PC-9 (cell line): ENCODE results near the gene MIB2. TPM values are rescaled to one million over a fixed set of nuclear protein-coding genes. Genes with fewer than 3 reads are reported as not detected.

ENCODE experiments used
- BruUV-seq: library from RNA; stranded (reverse); fragments of 400-500 nt; replicated peaks from 2 replicates; lab custom pipeline; 2021; lab: Mats Ljungman, UMichigan
- CTCF ChIA-PET: fragments of 300-600 bp; sonication (Branson Sonifier 250); formaldehyde crosslinking; loops from one replicate; lab custom pipeline; 2022; ENCODE audit warnings: antibody characterized with exemption; lab: Charles Lee
- POLR2A ChIA-PET: fragments of 300-600 bp; sonication (Branson Sonifier 250); formaldehyde crosslinking; loops from one replicate; lab custom pipeline; 2022; ENCODE audit warnings: antibody characterized with exemption; ENCODE audit not compliant: unreplicated experiment; lab: Charles Lee
- DNase-seq, 2 experiments: peaks; one replicate each; pipeline versions ENCODE4 v3.0.0 to v3.0.0-alpha.2; 2015 to 2022; ENCODE audit warnings: mixed read lengths in 1 of 2
- H2AFZ ChIP-seq: fragments of 200-600 bp; sonication (generic); 2 replicates; pipeline ENCODE4 v1.8.1; 2017; ENCODE audit warnings: antibody characterized with exemption
- H3F3A ChIP-seq: fragments of 200-600 bp; sonication (generic); 2 replicates; pipeline ENCODE4 v1.8.1; 2017; ENCODE audit warnings: antibody characterized with exemption, mild to moderate bottlenecking, low read depth; ENCODE audit not compliant: insufficient read depth
- H3K27ac ChIP-seq: fragments of 200-600 bp; sonication (generic); 2 replicates; pipeline ENCODE4 v1.6.1; 2016; ENCODE audit warnings: mixed run types
- H3K27me3 ChIP-seq: fragments of 200-600 bp; sonication (generic); 2 replicates; pipeline ENCODE4 v1.6.1; 2016; ENCODE audit warnings: low read depth, mixed run types; ENCODE audit not compliant: insufficient read depth
- H3K36me3 ChIP-seq: fragments of 200-600 bp; sonication (generic); 2 replicates; pipeline ENCODE4 v1.6.1; 2016; ENCODE audit warnings: low read depth, mixed run types
- H3K4me1 ChIP-seq: fragments of 200-600 bp; sonication (generic); replicated peaks from 2 replicates; pipeline ENCODE4 v1.6.1; 2016; ENCODE audit warnings: mixed run types; ENCODE audit not compliant: insufficient read depth
- H3K4me2 ChIP-seq: fragments of 200-600 bp; sonication (generic); 2 replicates; pipeline ENCODE4 v1.6.1; 2017; ENCODE audit warnings: mixed run types
- H3K4me3 ChIP-seq: fragments of 200-600 bp; sonication (generic); 2 replicates; pipeline ENCODE4 v1.6.1; 2016; ENCODE audit warnings: mixed run types
- H3K79me2 ChIP-seq: fragments of 200-600 bp; sonication (generic); 2 replicates; pipeline ENCODE4 v1.6.1; 2017; ENCODE audit warnings: low read depth, mixed run types
- H3K9me2 ChIP-seq: fragments of 200-600 bp; sonication (generic); 2 replicates; pipeline ENCODE4 v1.8.1; 2017; ENCODE audit warnings: mild to moderate bottlenecking; ENCODE audit not compliant: insufficient read depth
- H3K9me3 ChIP-seq: fragments of 200-600 bp; sonication (generic); 2 replicates; pipeline ENCODE4 v1.8.1; 2016; ENCODE audit warnings: low read depth; ENCODE audit not compliant: insufficient read depth
- H4K20me1 ChIP-seq: fragments of 200-600 bp; sonication (generic); 2 replicates; pipeline ENCODE4 v1.8.1; 2017; ENCODE audit not compliant: insufficient read depth
- EZH2 ChIP-seq: fragments of 200-600 bp; sonication (generic); IDR thresholded peaks from 2 replicates; pipeline ENCODE4 v1.8.0; 2017; ENCODE audit warnings: antibody characterized with exemption, low read depth
- intact Hi-C: fragments of 100-400 bp; cut with micrococcal nuclease; formaldehyde crosslinking; loops from one replicate; pipeline ENCODE4 v1.10.0; 2022; ENCODE audit not compliant: unreplicated experiment
- total RNA-seq: library from RNA; stranded (reverse); gene quantifications from 2 replicates; pipeline ENCODE4 v1.2.3, GENCODE V29; 2021
- TF ChIP-seq, protein P1 (sequence below): fragments of 200-600 bp; sonication (generic); conservative IDR thresholded peaks from 2 replicates; pipeline ENCODE4 v1.6.1; 2017; ENCODE audit warnings: mixed run types, antibody characterized with exemption, mild to moderate bottlenecking, moderate library complexity

MIB2 gene
- total RNA-seq, 1 experiment from 2014 or later, result 75.0 TPM

GRCh38 chr1:1599030-1599934 lies 16.0 kb upstream of the MIB2 start:
- peaks cover 11% of the 10 kb centered on the region; the same call in 1 of the 2 replicates for H3F3A ChIP-seq
- H3K4me1 ChIP-seq, result no peaks in the 10 kb centered on the region
- TF ChIP-seq, protein P1, sequence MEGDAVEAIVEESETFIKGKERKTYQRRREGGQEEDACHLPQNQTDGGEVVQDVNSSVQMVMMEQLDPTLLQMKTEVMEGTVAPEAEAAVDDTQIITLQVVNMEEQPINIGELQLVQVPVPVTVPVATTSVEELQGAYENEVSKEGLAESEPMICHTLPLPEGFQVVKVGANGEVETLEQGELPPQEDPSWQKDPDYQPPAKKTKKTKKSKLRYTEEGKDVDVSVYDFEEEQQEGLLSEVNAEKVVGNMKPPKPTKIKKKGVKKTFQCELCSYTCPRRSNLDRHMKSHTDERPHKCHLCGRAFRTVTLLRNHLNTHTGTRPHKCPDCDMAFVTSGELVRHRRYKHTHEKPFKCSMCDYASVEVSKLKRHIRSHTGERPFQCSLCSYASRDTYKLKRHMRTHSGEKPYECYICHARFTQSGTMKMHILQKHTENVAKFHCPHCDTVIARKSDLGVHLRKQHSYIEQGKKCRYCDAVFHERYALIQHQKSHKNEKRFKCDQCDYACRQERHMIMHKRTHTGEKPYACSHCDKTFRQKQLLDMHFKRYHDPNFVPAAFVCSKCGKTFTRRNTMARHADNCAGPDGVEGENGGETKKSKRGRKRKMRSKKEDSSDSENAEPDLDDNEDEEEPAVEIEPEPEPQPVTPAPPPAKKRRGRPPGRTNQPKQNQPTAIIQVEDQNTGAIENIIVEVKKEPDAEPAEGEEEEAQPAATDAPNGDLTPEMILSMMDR, result no peak
- no peak for TF ChIP-seq EZH2
- POLR2A ChIA-PET, result no interaction called here
- H3K9me3 ChIP-seq, result no peaks in the 10 kb centered on the region
- peaks cover 18% of the 10 kb centered on the region; the same call in 1 of the 2 replicates for H3K27me3 ChIP-seq
- no peaks in the 10 kb centered on the region for H3K9me2 ChIP-seq
- intact Hi-C loops, result no loop called here
- no peak overlapping the region for H3K4me2 ChIP-seq
- H2AFZ ChIP-seq, result no peak overlapping the region
- no TSS peak for BruUV-seq
- DNase-seq, result no peak
- CTCF ChIA-PET, result no interaction called here
- H4K20me1 ChIP-seq, result no peaks in the 10 kb centered on the region
- no peaks in the 10 kb centered on the region for H3K79me2 ChIP-seq
- no peak overlapping the region for H3K4me3 ChIP-seq
- no peaks in the 10 kb centered on the region for H3K36me3 ChIP-seq
- H3K27ac ChIP-seq, result no peak overlapping the region

- no peak for DNase-seq
- peaks cover 18% of the 10 kb centered on the region; the same call in 1 of the 2 replicates for H3K27me3 ChIP-seq
- CTCF ChIA-PET, result no interaction called here
These were observed 15.1 kb upstream of the MIB2 start, which contains the start of gene FNDC10 for GRCh38 chr1:1599935-1600860. Gene FNDC10, minus strand, starts transcription at chr1:1600135. Its CDS starts 120 bp downstream, at chr1:1600015.

More at GRCh38 chr1:1599935-1600860, 15.1 kb upstream of the MIB2 start, which contains the start of gene FNDC10:
- Histone ChIP-seq H3K36me3 (no peaks in the 10 kb centered on the region), H3K4me3 (no peak within 1 kb of the TSS), H3K4me1 (no peaks in the 10 kb centered on the region), H3K9me3 (no peaks in the 10 kb centered on the region), H3K27ac (no peak within 1 kb of the TSS), H3K4me2 (no peak within 1 kb of the TSS), H3K79me2 (no peaks in the 10 kb centered on the region), H4K20me1 (no peaks in the 10 kb centered on the region), H2AFZ (no peak within 1 kb of the TSS), H3K9me2 (no peaks in the 10 kb centered on the region), H3F3A (peaks cover 16% of the 10 kb centered on the region; the same call in 1 of the 2 replicates)
- no peak for TF ChIP-seq EZH2
- TF ChIP-seq, protein P1, result no peak
- POLR2A ChIA-PET, result no interaction called here
- intact Hi-C loops, result no loop called here
- BruUV-seq, result no TSS peak
